GM21619 (cell line): ENCODE measurements around the gene MAST3.
A peak's percentile ranks its signal among the peaks of the same experiment; 100 is the strongest.

Experiments
- ATAC-seq: cut with Tn5 transposase; IDR thresholded peaks from one replicate; pipeline ENCODE4 v1.9.1; 2021; ENCODE audit not compliant: unreplicated experiment

MAST3 gene

DNA sequence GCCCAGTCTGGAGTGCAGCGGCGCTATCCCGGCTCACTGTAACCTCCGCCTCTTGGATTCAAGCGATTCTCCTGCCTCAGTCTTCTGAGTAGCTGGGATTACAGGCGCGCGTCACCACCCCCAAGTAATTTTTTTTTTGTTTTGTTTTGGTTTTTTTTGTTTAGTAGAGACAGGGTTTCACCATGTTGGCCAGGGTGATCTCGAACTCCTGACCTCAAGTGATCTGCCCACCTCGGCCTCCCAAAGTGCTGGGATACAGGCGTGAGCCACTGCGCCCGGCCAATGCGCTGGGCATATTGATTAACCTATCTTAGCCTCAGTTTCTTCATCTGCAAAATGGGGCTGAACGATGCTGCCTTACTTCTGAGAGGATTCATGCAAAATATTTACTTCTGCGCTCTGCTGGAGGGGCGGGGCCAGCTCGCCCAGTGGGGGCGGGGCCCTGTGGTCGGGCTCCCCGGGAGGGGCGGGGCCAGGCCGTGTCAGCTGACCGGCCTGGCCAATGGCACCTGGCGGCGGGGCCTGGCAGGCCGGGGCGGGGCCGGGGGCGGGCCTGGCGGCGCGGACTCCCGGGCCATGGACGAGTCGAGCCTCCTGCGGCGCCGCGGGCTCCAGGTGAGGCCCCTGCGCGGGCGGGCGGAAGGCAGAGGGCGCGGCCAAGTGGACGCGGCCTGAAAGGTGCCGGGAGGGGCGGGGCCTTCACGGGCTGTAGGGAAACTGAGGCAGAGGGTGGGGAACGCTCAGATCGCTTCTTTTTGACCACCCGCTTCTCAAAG is at the start of gene MAST3:
TSS of gene MAST3 (plus strand) at position 562 of the 776 bp plus-strand sequence. CDS start at position 577, 15 bp downstream.
- ATAC-seq, result peak; percentile 60

GRCh38 chr19:18049385-18049784 is 48.2 kb upstream of the MAST3 start:
- ATAC-seq, result no peak

DNA sequence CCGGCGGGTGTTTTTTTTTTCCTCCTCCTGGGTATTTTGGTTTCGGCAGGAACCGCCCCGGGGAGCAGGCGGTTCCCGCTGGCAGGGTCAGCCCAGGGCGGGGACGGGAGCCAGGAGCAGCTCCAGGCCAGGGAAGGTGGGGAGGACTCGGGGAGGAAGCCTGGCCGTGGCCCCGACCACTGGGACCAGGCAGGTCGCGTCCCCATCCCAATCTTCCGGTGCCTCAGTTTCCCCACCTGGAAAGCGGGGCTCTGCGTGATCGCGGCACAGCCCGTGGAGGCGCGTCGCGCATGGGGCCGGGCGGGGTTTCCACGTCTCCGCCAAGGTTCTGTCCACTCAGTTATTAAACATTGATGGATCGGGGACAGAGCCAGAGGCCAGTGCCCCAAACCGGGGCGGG is 45.7 kb upstream of the MAST3 start:
- no peak for ATAC-seq

DNA sequence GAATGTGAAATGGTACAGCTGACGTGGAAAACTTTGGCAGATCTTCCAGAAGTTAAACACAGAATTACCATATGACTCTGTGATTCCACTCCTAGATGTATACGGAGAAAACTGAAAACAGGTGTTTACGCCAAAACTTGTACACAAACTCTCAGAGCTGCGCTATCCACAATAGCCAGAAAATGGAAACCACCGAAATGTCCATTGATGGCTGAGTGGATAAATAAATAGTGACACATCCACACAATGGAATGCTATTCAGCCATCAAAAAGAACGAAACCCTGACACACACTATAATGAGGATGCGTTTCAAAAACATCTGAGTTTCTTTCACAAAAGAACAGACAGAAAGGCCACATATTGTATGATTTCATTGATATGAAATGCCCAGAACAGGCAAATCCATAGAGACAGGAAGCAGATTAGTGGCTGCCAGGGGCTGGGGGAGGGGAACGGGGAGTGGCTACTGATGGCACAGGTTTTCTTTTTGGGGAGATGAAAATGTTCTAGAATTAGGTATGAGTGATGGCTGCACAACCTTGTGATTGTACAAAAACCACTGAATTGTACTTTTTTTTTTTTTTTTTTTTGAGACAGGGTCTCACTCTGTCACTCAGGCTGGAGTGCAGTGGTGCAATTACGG is 43.9 kb upstream of the MAST3 start:
- no peak for ATAC-seq

GRCh38 chr19:18055967-18056366 is 41.6 kb upstream of the MAST3 start:
- no peak for ATAC-seq

- no peak for ATAC-seq
Measured at GRCh38 chr19:18057557-18057956, 40.0 kb upstream of the MAST3 start.

GRCh38 chr19:18058208-18059009 is 39.2 kb upstream of the MAST3 start:
- no peak for ATAC-seq

GRCh38 chr19:18059297-18059696 is 38.3 kb upstream of the MAST3 start:
- no peak for ATAC-seq

DNA sequence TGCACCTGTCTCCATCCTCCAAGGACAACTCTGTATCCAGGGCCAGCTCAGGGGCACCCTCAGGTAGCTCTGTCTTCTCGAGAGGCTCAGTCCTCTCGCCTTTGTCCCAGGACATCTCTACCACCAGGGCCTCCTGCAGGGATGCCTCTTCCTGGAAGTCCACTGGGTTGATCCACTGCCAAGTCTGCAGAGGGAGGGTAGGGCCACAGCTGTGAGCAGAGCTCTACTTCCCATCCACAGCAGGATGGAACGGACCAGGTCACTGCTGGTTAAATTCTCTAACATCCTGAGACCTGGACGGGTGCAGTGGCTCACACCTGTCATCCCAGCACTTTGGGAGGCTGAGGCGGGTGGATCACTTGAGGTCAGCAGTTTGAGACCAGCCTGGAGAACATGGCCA is 37.7 kb upstream of the MAST3 start:
- ATAC-seq, result no peak

DNA sequence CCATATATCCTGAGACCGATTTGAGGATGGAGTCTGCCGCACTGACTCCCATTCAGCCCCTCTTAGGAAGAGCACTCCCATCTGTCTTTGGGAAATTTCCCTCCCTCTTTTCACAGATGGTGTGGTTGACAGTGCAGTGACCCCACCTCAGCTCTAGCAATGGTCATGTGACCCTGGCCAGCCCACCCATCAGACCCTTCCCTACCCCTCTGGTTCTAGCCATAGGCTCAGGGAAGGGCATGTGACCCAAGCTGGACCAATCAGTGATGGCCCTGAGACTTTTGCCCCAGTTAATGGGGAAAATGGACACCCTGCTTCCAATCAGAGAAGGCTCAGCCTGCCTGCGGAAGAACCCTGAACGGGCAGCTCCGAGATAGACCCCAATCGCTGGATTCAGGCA is 37.1 kb upstream of the MAST3 start:
- ATAC-seq, result no peak

DNA sequence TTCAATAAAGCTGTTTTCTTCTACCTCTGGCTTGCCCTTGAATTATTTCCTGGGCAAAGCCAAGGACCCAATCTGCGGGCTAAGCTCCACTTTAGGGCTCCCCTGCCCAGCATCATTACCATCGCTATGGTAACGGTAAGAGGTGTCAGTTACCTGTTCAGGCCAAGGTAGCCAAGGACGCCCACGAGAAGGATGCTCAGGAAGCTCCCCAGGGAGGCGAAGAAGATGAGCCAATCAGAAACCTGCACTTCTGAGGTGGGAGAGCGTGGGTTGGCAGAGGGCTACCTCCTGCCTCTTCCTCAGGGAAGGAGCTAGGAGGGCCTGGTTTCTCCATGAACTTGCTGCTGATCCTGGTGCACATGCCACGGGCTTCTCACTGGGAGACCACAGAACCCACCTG is 35.5 kb upstream of the MAST3 start:
- ATAC-seq, result no peak

DNA sequence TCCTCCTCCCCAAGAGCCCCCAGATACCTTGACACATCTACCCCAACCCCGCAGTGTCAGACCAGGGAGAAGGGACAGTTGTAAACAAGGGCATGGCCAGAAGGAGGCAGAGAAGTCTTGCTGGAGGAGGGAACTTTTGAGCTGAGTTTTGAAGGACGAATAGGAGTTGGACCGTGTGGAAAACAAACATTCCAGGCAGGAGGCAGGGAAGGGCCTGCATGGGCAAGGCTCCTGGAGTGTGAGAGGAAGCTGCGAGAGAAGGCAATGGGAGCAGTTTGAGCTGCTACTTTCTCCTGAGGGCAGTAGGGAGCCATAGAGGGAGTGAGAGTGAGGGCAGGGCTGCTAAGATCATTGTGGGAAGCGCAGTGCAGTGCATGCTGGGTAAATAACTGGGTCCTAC is 34.1 kb upstream of the MAST3 start:
- ATAC-seq, result no peak

DNA sequence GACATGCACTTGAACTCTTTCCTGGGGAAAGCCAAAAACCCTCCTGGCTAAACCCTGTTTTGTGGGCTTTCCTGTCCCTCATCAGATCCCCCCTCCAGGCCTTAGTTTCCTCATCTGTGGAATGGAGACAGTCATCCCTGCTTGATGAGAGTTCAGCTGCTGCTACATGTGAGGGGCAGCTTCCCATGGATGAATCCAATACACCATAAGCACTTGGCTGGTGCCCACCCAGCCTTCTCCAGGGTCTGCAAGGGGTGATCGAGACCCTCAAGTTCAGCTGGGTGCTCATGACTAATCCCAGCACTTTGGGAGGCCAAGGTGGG is 32.4 kb upstream of the MAST3 start:
- ATAC-seq, result no peak

DNA sequence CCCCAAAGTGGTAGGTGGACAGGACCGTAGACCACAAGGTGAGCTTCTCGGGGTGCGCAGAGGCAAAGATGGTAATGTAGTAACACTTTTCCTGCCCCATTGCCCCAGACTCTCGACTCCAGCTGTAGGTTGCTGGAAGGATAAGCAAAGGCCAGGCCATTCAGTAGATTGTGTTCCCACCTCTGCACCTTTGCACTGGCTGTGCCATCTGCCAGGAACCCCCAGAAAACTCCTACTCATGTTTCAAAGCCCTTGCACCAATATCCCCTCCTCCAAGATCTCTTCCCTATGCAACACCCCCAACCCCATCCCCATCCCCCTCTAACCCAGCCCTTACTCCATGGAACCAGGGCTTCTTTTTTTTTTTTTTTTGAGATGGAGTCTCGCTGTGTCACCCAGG is 29.2 kb upstream of the MAST3 start:
- no peak for ATAC-seq

DNA sequence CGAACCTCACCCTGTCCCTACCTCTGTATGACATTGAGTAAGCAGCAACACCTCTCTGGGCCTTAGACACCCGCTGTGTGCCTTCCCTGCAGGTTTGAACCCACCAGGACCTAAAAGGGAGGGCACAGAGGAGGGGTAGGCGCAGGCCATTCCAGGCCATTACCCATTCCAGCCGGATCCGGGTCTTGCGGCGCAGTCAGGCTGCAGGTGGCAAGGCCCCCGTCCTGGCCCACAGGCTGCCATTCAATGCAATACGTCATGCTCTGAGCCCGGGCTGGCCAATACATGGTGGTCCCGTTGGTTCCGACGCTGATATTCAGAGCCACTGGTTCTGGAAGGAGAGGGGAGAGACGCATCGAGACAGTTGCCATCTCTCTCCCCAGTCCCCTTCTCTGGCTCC is 28.2 kb upstream of the MAST3 start:
- ATAC-seq, result no peak

DNA sequence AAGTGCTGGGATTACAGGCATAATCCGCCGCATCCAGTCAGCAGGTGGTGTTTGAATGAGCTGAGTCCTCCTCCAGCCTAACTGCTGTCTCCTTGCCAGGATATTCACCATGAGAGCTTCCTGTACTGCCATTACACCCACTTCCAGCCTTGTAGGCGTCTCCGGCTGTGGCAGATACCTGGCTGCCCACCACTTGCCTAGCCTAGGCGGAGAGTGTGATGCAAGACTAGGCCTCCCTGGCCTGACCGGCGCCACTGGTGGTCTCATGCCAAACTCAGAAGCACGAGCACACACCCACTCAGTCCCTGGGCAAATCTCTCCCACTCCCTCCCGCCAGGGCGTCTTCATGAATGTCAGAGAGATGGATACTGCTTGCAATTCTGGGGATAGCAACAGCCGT is 27.4 kb upstream of the MAST3 start:
- ATAC-seq, result no peak

DNA sequence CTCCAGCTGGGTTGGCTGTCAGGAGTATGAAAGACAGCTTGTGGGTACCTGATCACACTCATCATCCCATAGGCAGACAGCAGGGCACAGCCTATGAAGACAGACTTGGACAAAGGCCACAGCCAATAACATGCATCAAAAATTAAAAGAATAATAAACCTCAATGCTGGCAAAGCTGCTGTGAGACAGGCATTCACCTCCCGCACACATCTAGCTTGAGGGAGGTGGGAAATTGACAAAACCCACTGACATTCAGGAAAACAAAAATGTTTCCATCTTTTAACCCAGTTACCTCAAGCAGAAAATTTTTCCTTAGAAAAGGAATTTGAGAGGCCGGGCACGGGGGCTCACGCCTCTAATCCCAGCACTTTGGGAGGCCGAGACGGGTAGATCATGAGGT is 25.2 kb upstream of the MAST3 start:
- ATAC-seq, result no peak

DNA sequence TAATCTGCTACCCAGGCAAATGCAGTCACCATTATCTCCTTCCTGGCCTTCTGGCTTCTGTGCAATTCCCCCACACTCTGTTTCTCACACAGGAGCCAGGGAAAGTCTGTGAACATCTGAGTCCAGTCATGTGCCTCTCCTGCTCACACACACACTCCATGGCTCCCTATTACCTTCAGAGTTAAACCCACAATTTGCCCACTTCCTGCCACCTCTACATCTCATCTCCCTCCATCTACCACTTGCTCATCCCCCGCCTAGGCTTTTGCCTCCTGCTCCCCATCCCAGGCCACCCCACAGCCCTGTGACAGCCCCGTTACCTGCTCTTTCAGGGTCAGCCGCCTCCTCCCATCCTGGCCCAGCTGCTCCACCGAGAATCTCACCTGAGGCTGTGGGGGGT is 24.4 kb upstream of the MAST3 start:
- ATAC-seq, result no peak

- no peak for ATAC-seq
Measured at GRCh38 chr19:18074192-18074591, 23.4 kb upstream of the MAST3 start.

DNA sequence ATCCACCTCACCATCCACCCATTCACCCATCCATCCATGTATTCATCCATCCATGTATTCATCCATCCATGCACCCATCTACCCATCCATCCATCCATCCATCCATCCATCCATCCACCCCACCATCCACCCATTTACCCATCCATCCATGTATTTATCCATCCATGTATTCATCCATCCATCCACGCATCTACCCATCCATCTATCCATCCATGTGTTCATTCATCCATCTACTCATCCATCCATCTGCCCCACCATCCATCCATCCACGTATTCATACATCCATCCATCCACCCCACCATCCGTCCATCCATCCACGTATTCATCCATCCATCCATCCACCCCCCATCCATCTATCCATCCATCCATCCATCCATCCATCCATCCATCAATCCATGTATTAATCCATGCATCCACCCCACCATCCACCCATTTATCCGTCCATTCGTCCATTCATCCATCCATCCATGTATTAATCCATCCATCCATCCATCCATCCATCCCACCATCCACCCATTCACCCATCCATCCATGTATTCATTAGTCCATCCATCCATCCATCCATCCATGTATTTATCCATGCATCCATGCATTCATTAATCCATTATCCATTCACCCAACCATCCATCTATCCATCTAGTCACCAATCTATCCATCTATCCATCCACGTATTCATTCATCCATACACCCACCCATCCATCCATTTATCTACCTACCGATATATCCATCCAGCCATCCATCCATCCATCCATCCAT is 13.5 kb upstream of the MAST3 start:
- ATAC-seq, result no peak

DNA sequence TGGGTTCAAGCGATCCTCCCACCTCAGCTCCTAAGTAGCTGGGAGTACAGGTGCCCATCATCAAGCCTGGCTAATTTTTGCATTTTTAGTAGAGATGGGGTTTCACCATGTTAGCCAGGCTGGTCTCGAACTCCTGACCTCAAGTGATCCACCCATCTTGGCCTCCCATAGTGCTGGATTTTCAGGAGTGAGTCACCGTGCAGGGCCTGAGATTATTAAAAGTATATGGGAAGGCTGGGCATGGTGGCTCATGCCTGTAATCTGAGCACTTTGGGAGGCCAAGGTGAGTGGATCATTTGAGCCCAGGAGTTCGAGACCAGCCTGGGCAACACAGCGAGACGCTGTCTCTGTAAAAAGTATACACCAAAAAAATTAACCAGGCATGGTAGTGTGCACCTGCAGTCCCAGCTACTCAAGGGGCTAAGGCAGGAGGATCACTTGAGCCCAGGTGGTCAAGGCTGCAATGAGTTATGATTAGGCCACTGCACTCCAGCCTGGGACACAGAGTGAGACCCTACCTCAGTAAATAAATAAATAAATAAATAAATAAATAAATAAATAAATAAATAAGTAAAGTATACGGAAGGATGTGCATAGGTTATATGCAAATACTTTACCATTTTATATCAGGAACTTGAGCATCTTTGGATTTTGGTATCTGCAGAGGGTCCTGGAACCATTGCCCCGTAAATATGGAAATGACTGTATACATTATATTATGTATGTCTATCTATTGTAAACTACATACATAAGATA is 11.7 kb upstream of the MAST3 start:
- ATAC-seq, result no peak
